LHCN-M2 (cell line): ENCODE data around the gene L3MBTL4. TPM values are rescaled to one million over a fixed set of nuclear protein-coding genes. Genes with fewer than 3 reads are reported as not detected.

Experiments used
- DNase-seq: peaks from one replicate; pipeline ENCODE4 v3.0.0-alpha.2; 2012; ENCODE audit warnings: low read depth
- total RNA-seq: library from RNA; depleted of rRNA; stranded (reverse); fragments of >200 nt; gene quantifications from 2 replicates; pipeline ENCODE4 v1.2.3, GENCODE V29; 2014

Gene L3MBTL4
- total RNA-seq, 1 experiment from 2014 or later = not detected

DNA sequence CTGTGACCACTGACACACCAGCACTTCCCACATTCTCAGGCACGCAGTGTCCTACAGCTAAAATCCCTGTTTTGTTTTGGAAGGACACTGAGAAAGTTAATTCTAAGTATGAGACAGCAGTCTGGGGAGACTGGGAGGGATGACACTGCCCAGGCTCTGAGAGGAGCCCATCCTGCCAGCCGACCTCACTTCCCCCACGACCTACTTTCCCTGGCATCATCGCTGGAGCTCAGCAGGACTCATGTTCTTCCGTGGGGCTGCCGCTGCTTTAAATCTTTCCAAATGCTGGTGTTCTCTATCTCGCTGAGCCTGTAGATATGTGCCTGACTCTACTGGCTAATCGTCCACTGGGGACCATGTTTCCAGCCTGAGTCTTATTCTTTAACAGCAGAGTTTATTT, 450.6 kb downstream of the L3MBTL4 start:
- no peak for DNase-seq

DNA sequence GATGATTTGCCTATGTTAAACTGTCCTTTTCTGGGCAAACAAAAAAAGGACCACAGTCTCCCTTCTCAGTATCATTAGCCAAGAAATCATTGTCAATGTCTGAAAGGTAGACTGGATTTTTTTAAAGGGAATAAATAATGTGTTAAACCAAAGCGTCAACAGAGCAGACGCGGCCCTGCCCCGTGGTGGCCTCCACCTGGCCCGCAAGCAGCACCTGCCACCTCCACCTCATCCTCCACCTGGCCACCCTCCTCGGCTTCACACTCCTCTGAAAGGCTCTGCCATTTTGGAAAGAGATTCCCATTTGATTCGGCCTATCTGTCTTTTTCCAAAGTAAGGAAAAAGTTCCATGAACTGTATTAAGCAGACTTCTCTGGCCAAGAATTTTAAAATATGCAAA, 451.4 kb downstream of the L3MBTL4 start:
- DNase-seq = no peak

DNA sequence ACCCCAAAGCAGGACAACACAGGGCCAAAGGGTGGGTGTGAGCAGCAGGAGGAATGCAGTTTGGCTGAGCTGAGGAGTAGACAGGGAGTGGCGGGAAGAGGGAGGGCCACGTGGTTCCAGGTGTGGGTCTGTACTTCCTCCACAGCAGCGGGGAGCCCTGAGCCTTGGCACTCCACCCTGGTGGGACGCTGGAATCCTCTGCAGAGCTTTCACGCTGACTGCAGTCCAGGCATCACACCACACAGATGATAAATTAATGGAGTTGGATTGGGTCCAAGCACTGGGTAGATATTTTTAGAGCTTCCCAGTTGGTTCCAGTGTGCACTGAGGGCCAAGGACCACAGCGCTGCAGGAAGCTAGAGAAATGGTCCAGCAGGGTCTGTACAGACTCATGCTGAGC, 452.3 kb downstream of the L3MBTL4 start:
- no peak for DNase-seq

DNA sequence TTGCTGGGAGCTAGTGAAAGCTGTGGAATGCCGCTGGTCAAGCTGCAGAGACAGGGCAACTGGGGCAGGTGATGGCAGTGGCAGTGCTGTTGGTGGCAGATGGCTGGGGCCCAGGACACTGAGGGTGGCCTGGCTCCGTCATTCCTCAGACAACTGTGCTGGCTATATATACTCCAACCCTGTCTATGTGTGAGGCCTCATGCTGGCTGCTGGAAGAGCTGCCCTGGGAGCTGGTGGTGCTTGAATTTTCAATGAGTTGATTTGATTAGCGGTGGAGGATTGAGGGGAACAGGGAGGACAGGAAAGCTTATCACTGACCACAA, 452.9 kb downstream of the L3MBTL4 start:
- DNase-seq = no peak

DNA sequence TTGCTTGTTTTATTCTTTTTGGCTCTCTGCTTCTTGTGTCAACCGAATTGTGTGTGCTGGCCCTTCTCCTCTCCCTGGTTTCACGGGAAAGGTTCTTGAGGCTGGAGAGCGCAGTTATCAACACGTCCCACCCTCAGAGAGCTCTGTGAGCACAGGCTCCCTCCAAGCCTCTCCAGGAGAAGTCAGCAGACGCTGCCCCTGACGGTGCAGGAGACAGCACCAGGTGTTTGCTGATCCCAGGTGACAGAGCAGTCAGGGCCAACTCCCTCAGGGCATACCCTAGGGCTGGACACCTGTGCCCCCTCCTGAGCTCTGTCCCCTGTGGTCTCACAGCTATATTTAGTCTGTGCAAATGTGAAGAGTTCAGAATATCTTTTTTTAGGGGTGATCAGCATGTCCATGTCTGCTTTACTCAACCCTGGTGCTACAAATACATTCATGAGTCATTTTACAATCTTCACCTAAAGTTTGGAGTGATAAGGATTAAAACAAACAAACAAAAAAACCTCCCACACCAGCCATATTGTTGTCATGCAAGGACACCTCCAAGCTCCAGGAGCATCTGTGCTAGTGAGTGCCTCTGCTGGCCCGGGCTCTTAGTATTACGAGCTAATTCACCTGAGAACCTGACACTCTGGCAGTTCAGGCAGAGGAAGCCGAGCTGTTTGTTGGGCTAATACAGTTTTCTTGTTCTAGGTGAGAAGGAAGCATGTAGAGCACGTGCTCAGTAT, 453.4 kb downstream of the L3MBTL4 start:
- no peak for DNase-seq

DNA sequence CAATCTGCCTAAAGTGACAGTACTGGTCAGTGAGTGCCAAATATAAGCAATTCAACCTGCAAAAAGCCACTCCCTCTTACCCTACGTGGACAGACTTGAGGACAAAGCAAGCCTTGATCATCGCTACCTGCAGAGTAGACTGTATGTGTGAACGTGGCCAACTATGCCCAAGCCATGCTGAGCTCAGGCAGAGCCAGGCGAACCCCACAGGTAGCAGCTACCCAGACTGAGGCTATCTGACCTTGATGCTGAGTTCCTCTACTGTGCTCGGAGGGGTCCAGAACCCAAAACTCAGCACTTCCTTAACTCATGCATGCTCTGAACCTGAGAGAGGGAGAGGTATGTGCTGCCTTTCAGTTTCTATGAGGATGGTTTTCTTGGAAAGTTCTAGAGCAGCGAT, 455.9 kb downstream of the L3MBTL4 start:
- no peak for DNase-seq

DNA sequence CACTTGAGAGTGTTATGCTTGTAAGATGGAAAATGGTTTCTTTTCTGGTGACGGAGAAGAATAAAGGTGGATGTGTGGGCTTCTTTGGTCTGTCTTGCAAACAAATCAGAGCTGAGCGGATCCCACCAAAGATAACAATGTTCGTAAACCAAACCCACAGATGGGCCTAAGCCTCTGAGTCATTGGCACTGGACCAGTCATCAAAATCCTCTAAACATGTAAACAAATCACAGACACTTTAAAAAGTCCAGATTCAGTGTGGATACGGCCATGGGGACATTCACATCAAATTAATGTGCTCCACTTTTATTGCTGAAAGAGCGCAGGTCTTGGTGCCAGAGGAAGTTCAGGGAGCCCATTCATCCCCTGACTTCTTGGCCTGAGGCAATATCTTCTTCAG, 458.9 kb downstream of the L3MBTL4 start:
- DNase-seq = no peak

DNA sequence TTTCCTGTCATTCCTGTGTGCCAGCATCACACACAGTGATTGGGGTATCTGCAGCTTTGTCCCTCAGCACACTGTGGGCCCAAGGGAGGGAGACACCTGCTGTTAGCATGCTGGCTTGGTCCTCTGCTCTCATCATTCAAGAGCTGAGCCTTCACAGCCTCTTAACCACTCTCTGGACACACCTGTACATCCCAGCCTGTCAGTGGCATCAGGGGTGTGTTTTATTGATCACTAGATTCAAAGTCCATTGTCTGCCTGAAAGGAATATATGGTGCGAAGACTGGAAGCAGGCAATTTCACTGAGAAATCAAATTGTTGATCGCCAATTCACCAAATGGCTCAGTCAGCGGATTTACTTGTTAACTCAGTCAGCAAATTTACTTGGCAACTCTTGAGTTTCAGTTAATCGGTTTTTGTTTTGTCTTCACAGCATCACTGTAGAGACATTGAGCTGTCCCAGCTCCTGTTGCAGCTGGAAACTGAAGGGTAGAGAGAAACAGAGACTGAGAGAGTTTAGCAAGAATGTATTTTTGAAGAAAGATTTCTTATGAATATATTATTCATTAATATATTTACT, 463.1 kb downstream of the L3MBTL4 start:
- DNase-seq = no peak

DNA sequence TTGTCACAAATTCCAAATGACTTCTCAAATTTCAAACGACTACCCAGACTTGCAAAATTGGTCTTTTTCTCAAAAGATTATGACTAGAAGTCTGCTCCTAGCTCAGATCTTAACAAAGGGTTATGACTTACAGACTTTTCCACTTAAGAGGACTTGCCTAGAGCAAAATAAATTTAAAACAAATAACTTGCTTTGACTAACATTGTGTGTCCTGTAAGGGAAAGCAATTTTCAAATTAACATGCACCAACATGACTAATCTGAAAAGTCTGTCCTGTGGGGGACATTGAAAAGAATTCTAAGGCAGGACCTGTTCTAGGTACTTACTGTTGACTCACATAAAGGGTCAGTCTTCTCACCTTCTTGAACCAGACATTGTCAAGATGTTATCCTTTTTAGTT, 465.9 kb downstream of the L3MBTL4 start:
- no peak for DNase-seq

DNA sequence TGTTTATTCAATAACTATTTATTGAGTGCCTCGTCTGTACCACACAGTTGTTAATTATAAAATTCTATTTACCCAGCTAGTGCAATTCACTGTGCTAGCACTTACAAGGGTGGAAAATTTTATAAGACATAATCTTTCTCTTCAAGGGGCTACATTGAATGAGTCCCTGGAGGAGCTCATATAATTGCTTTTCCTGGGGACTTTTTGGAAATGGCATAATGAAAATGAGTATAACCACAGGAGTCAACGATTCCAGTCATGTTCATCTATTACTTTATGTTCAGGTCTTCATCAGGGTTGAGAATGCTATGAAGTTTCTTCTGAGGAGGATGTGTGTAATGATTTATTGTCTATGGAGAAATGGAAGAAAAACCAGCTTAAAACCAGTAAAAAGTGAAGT, 466.5 kb downstream of the L3MBTL4 start:
- DNase-seq = no peak

DNA sequence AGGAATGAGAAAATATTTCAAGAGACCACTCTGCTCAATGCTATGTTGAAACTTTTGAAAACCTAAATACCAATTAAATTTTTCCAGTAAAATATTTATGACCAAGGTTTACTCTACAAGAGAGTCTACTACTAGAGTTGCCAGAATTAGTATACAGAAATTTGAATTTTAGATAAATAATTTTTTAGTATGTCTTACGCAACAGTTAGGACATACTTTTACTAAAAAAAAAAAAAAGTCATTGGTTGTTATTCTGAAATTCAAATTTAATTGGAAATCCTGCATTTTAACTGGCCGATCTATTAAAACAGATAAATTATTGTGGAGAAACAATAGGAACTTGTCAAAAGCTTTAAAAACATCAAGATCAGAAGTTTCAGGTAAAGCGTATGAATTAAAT, 470.3 kb downstream of the L3MBTL4 start:
- DNase-seq = no peak

DNA sequence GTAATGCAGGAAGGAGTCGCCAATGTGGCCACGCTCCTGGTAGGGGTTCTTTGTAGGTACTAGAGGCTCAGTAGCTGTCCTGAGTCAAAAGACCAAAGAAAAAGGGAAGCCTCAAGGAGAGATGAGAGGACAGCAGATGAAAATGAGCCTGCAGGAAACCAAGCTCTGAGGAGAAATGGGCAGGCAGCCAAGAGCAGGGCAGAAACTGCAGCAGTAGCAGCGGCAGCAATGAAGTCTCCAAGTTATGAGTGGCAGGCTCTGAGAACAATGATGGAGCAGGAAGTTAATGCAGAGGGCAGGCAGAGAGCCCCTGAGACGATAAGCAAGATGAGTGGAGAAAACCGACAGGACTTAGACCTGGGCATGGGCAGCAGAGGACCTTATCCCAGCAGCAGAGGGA, 471.2 kb downstream of the L3MBTL4 start:
- DNase-seq = no peak

DNA sequence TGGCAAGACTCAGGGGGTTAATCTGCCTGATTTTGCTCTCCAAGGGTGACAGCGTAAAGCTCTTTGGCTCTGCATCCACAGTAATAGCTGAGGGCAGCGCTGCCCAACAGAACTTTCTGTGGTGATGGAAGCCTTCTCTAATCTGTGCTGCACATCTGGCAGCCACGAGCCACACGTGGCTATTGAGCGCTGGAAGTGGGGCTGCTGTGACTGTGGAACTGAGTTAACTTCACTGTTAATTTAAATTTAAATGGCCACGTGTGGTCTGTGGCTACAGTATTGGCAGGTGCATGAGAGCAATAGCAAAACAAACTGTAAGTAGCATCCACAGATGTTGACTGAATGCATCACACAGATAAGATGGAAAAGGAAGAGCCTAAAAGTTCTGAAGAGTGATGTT, 472.1 kb downstream of the L3MBTL4 start:
- DNase-seq = no peak

DNA sequence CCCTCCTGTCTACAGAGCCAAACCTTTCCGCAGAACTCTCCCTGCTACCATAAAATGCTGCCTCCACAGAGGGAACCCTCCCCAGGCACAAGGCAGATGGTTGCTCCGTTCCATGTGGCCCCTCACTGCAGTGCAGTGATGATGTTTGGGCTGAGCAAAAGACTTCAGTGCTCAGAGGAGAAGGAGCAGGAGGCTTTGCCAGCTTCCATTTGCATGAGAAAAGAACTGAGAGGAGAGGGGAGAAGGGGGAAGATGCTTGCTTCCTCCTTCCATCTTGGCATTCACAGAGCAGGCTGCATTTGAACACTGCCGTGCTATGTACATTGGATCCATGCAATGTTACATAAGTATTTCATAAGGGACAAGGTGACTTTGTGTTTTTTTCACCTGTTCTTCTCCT, 472.8 kb downstream of the L3MBTL4 start:
- no peak for DNase-seq

DNA sequence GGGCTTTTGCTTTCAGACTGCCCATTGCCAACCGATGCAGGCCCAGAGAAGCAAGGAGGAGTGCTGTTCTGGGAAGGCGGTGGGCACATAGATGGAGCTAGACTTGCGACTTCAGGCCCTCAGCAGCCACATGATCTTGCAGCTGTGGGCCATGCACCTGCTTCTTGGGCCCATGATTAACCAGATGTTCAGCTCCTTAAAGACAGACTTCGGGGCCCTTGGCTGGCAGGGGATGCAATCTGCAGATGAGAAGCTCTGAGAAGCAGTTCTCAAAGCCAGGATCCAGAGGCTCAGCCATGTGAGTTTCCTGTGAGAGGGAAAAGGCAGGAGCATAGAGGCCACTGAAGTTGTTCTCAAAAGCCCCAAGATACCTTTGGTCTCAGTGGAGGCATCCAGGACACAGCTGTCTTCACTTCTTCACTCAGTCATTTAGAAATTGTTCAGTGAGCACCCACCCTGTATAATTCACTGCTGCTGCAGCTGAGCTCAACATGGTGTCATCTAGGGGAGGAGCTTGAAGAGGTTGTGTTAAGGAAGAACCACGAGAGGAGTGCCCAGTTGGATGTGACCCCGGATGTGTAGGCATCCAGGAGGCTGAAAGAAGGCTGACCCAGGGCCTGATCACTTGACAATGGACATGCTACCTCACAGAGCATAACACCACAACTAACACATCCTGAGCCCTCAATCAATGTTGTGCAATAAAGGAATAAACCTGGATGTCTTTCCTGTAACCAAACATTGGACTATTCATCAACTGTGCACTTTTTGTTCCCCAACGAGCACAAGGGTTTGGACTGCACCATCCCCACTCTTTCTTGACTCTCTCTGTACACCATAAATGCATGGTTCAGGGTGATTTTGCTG, 474.7 kb downstream of the L3MBTL4 start:
- no peak for DNase-seq

DNA sequence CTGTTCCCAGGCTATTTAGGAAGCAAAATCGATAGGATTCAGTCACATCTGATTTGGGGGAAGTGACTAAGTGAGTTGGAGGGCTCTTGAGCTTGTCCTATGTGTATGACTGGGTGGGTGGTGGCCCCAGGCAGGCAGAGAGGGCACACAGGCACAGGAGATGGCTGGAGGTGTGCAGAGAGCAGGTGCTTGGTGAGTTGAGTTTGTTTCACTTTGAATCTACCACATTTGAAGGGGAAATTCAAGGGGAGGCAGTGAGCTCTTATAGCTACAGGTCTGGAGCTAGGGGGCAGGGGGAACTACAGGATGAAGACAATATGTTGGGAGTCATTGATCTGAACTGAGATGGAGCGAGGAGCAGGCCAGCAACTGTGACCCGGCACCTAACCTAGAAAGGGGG, 476.9 kb downstream of the L3MBTL4 start:
- DNase-seq = no peak

DNA sequence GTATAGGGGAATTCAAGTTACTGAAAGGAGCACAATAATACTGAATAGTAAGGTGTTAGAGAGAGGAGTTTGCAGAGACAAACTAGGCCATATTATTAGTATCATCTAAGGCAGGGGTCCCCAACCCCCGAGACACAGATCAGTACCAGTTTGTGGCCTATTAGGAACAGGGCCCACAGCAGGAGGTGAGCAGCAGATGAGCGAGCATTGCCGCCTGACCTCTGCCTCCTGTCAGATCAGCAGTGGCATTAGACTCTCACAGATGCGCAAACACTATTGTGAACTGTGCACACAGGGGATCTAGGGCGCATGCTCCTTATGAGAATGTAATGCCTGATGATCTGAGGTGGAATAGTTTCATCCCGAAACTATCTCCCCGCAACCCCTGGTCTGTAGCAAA, 477.6 kb downstream of the L3MBTL4 start:
- no peak for DNase-seq

DNA sequence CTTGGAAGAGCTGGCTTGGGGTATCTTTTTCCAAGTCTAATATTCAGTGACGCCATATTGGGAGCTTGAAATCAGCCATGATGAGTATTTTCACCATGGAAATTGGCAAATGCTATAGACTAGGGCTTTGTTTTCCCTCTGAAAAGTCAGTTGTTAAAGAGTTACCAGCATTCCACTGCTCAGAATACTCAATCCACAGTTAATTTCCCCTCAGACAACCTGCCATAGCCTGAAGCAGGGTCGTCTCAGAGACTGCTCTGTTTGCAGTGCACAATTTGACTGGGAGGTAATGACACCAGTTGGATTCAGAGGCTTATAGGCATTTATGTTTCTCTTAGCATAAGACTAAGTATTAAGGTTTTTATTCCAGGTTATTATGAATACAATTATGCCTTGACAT, 483.9 kb downstream of the L3MBTL4 start:
- DNase-seq = no peak

DNA sequence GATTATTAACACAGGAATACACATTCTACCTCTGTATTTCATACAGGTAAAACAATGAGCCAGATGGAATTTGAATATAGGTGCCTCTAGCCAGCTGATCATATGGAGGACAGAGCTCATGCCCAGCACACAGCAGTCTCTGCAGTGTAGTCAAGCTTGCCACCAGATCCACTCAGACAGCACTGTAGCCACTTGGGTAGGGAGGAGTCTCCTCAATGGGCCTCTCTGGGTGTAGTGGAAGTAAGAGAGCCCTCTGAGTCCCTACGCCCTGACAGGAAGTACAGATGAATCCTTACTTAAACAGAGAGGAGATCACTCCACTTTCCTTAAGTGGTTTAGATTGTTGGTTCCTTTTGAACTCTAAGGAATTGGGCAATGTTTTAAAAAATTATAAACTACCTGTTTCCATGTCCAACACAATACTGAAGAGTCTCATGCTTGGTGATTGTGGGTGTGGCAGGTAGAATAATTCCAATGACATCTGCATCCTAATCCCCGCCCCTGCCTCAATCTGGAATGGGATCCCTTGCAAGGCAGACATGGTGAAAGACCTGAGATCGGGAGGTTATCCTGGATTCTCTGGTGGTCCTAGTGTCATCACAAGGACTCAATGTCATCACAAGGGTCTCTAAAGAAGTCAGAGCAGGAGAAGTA, 496.4 kb downstream of the L3MBTL4 start:
- no peak for DNase-seq

DNA sequence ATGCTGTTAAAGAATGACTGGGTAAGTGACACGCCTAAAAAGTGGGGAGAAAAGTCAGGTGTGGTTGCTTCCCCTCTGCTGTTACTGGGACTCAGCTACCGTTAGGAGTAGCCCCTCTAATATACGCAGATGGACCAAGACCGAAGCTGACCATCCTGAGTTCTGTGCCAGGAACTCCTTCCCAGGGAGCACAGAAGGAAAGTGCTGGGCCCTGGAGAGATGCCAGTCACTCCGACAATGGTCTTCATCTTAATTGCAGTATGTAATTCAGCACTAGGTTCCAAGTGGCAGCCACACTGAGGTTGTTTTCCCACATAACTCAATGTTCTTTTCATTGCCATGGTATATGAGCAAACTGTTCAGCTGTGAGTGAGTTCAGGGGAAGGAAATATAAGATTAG, 499.8 kb downstream of the L3MBTL4 start:
- DNase-seq = no peak

DNA sequence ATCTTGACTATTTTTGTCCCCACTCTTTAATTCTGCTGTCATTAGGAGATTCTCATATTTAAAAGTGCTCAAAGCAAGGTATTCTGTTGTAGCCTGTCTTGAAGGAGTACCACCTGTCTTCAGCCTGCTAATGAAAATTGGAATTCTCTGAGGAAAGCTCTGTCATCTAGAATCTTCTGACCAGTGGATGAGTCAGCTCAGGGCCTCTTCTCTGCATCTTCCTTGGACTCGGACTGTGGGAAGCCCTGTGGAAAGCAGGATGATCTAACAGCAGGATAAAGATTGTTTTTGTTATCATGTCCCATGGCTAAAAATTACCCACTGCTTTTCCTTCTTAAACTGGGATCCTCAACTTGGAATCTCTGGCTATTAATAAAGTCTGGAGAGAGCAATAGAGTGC, 500.7 kb downstream of the L3MBTL4 start:
- no peak for DNase-seq

DNA sequence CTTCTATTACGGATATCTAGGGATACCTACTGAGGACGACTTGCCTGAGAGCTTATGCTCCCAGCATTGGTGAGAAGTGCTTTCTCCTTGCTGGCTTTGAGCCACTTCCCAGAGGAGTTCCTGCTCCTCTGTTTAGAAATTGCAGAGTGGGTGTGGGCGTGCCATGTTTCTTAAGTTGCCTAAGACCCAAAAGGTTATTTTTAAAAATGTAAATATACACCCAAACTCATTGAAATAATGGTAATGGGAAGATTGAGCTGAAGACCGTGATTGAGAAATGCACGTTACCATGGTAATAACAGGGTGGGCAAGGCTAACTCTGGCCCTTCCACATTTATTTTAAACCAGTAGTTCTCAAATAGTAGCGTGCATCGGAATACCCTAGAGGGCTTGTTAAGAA, 502.1 kb downstream of the L3MBTL4 start:
- DNase-seq = no peak
